Sciatic nerve (tissue), 2 donors: ENCODE results near the gene PMPCB. TPM values are rescaled to one million over a fixed set of nuclear protein-coding genes. Genes with fewer than 3 reads are reported as not detected.
A peak's percentile ranks its signal among the peaks of the same experiment; 100 is the strongest.
"Not testable (repeated sequence)": the region's sequence is repeated elsewhere in the genome, so short reads cannot be mapped to it uniquely, and the experiment has no call there.

Source experiments
- ATAC-seq: fragments of 200-7000 bp; cut with Tn5 transposase; one replicate; pipeline ENCODE4 v1.9.1; 2020; ENCODE audit warnings: mild to moderate bottlenecking, moderate library complexity
- DNase-seq: peaks from one replicate; pipeline ENCODE4 v3.0.0-alpha.2; 2020; ENCODE audit warnings: low spot score
- intact Hi-C: fragments of 100-400 bp; cut with DNase I; formaldehyde crosslinking; loops from one replicate; pipeline ENCODE4 v1.14.2; 2022
- total RNA-seq: library from RNA; stranded (reverse); fragmentation: NEBNext Ultra II Directional; extraction: Animal tissue kit (Norgen Biotek cat#: 25700); gene quantifications from one replicate; pipeline ENCODE4 v1.2.1, GENCODE V29; 2021
- donor health status: DM: no; HTN: no; CAD: no.
- donor health status: DM: no; HTN: no; CAD: no.

The PMPCB gene, protein sequence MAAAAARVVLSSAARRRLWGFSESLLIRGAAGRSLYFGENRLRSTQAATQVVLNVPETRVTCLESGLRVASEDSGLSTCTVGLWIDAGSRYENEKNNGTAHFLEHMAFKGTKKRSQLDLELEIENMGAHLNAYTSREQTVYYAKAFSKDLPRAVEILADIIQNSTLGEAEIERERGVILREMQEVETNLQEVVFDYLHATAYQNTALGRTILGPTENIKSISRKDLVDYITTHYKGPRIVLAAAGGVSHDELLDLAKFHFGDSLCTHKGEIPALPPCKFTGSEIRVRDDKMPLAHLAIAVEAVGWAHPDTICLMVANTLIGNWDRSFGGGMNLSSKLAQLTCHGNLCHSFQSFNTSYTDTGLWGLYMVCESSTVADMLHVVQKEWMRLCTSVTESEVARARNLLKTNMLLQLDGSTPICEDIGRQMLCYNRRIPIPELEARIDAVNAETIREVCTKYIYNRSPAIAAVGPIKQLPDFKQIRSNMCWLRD
- total RNA-seq = 45.7 TPM

DNA sequence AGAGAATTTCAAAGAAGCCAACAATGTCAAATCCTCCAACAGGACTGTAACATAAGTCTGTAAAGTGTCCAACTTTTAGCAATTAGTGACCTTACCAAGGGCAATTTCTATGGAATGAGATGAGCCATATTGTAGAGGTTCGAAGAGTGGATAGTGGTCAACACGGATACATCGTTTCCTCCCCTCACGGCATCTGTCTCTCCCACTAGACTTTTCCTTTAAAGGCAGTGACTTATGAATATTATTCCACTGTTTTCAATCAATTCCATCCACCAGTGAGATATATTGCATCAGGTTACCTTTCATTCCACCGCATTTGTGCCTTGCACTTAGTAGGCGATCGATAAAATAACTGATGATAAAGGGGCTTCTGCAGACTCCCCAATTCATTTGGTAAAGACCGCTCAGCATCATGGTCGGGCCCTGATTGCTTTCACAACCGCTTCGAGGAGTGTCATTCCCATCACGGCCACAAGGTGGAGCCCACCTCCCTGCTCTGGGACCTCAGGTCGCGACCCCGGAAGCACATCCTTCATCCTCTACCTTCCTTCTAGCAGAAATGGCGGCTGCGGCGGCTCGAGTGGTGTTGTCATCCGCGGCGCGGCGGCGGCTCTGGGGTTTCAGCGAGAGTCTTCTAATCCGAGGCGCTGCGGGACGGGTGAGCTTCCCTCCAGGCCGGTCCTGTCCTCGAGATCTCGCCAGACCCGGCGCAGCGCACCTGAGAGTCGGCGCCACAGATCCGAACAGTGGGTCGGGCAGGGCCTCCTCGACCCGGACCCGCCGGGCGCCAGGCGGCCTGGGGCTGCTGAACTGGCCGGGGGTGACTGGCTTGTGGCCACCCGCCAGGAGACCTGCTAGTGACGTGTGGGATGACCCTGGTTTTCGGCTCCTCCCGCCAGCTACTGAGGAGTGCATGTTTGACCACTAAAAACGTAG lies at the start of gene PMPCB:
TSS of gene PMPCB (plus strand) at position 535 of the 936 bp plus-strand sequence. CDS start at position 560, 25 bp downstream.
- DNase-seq = peak; percentile 98

DNA sequence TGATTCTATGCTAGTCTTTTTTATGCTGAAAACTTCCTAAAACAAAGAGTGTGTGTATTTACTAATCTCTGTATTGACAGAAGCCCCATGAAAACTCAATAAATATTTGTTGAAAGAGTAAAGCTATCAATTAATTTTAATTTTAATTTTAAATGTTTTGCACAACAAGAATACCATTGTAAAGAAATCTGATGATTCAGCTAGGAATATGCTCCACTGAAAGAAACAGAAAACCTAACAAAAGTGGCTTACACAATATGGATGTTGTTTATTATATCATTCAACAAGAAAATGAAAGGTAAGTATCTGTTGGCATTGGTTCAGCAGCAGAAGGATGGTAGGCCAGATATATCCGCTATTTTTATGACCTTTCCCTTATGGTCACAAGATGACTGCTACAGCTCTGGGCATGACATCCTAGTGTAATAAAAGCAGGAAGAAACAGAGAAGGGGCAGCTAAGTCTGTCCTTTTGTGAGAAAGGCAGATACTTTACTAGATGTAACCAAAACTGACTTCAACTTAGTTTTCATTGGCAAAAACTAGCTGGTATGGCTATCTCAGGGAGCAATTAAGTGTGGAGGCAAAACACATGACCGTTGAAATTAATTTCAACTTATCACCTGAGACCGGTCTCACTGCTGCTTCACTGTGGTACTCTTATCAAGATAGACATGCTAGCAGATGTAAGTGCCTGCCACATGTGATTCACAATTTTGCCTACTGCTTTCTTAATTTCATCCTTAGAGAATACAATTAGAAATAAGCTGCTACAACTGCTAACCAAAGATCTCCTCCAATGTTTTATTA lies 43.3 kb upstream of the PMPCB start:
- intact Hi-C loops, DNase-seq, ATAC-seq: not testable (repeated sequence)

More for the DNA sequence above, at the start of gene PMPCB:
- ATAC-seq = peak; percentile 99
- intact Hi-C loops = no loop called here

DNA sequence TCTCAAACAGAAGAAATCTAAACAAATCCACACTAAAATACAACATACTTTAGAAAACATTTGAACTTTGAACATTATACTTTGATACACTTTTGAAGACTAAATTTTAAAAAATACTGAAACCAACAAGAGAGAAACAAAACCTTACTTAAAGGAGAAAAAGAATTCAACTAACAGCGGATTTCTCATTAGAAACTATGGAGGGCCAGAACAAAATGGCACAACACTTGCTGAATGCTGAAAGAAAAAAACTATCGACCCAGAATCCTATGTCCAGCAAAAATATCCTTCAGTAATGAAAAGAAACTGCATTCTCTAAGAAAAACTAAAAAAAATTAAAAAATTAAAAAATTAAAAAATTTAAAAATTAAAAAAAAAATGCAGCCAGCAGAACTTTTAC lies 33.2 kb upstream of the PMPCB start:
- ATAC-seq, DNase-seq, intact Hi-C loops: not testable (repeated sequence)

DNA sequence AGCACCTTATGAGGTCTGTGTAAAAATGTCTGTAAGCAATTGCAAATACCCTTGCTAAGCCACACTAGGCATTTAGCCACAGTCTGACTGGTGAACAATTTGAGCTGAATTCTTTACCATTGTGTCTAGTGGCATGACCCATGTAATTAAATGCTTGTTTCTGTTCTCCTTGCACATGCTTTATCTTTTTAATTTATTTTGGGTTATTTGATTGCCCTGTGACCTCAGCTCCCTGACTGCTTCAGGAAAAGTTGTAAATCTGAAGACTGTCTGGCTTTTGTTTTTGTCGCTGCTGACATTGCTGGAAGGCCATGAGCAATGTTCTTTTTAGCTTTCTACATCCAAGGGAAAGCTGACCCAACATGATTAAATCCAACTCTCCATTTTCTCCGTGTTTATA lies 31.0 kb upstream of the PMPCB start:
- intact Hi-C loops, ATAC-seq, DNase-seq: not testable (repeated sequence)

DNA sequence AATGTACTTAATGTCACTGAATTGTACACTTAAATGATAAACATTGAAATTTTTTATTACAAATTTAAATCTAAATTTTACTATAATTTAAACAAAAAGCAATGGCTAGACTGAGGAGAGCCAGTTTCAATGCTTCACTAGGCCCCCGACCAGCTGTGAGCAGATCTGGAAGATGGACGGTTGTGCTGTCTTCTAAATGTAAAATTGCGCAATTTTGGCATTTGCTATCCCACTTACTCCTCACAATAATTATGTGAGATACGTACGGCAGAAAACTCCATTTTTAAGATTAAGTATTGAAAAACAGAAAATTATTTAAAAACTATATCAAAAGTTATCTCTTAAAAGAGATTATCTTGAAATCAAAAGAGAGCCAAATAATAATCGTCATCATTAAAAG lies 23.9 kb upstream of the PMPCB start:
- DNase-seq, ATAC-seq, intact Hi-C loops: not testable (repeated sequence)

DNA sequence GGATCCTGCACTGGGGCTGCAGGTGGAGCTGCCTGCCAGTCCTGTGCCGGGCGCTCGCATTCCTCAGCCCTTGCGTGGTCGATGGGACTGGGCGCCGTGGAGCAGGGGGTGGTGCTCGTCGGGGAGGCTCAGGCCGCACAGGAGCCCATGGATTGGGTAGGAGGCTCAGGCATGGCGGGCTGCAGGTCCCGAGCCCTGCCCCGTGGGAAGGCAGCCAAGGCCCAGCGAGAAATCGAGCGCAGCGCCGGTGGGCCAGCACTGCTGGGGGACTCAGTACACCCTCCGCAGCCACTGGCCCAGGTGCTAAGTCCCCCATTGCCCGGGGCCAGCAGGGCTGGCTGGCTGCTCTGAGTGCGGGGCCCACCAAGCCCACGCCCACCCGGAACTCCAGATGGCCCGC lies 22.4 kb upstream of the PMPCB start:
- DNase-seq, intact Hi-C loops, ATAC-seq: not testable (repeated sequence)

DNA sequence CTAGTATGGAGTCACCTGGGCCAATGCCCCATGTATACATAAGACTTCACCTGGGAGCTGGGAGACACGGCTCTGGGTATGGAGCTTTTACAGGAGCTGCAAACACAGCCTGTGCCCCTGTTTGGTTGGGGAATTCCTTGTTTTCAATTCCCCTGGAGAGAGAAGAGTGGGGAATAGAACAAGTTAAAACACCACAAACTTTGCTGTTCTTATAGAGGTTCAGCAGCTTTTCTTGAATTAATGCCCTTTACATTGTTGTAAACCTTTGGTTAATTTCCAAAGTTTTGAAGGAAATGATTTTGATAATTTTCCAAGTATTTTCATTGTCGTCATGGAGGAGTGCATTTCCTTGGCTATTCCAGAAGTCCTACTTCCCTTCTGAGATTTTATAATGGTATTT lies 19.0 kb upstream of the PMPCB start:
- DNase-seq, ATAC-seq, intact Hi-C loops: not testable (repeated sequence)

DNA sequence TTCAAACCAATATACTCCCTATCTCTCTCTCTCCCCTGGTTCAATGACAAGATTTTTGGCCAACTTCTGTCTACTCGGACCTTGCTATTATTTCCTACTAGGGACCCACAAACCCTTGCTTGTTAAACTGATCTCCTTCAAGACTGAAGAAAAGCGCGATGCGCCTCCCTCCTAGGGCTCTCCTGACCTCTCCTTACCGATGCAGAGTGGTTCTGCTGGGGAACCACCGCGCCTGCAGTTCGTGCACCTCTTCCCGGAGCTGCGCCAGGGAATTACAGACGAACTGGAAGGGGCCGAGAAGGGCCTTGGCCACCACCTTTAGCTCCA lies 17.6 kb upstream of the PMPCB start:
- intact Hi-C loops, DNase-seq: not testable (repeated sequence)
- ATAC-seq = peak; percentile 70

DNA sequence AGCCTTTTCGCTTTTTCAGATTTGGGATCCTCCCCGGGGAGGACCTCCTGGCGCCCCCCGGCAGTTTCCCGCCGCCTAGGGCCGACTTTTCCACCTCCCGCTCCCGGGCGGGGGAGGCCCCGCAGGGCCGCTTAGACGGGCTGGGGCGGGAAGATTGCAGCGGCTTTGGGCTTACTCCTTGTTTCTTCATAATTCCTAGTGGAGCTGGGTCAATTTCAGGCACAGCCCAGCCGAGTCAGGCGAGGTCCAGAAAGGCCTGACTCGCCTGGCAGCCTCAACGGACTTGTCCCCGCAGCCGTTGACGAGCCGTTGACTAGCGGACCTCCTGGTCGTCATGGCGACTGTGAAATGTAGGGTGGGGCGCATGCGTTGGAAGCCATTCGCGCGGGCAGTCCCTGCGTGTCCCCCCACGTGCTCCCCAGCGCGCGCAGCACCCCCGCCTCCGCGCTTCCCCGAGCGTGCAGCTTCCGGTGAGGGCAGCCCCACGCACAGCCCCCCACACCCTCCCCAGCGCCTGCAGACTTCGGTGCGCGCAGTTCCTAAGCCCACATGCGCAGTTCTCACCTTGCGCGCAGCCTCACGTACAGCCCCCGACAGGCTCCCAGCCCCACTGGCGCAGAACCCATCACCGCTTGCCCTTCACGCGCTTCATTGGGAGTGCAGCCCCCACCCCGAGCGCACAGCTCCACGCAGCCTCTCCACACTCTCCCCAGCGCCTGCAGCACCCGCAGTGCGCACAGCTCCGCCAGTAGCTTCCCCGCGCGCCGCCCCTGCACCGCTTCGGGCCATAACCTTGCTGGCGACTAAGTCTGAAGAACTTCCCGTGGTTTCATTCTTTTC lies 17.1 kb upstream of the PMPCB start:
- peak; percentile 81 for DNase-seq
- peak; percentile 98 for ATAC-seq
- intact Hi-C loops = not testable (repeated sequence)

DNA sequence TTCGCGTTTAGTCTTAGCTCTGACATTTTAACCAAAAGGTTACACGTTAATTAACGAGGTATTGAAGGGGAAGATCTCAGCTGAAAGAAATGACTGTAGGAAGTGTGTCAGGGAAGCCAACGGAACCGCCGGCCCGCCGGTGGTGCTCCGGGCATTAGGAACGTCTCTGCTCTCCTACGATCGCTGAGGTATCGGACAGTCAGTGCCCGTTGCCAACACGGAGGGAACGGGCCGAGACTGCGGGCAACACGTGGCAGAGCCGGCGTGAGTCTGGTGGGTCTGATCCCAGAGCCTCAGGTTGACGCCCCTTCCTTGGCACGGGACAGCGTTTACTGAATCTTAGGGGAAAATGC lies 16.5 kb upstream of the PMPCB start:
- ATAC-seq, intact Hi-C loops, DNase-seq: not testable (repeated sequence)

DNA sequence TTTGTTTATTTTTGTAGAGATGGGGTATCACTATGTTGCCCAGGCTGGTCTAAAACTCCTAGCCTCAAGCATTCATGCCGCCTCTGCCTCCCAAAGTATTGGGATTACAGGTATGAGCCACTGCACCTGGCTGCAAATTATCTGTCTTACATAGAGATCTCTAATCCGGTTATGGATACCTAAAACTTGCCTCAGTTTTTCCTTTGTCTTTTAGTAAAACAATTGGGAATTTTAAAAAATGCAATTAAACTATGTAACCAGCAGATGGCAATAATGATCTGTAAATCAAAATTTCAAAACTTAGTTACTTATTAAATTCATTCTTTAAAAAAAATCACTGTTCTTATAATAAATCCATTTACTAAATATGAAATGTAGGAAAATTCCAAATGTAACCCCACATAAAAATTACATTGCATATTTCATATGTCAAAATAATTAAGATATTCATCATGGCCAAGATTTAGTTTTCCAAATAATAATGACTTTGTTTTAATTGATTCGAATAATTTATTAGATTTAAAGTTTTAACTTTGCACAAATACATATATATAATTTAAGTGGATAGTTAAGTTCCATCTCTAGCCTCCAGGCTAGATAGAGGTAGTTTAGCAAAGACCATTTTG lies 14.3 kb upstream of the PMPCB start:
- ATAC-seq, DNase-seq, intact Hi-C loops: not testable (repeated sequence)

DNA sequence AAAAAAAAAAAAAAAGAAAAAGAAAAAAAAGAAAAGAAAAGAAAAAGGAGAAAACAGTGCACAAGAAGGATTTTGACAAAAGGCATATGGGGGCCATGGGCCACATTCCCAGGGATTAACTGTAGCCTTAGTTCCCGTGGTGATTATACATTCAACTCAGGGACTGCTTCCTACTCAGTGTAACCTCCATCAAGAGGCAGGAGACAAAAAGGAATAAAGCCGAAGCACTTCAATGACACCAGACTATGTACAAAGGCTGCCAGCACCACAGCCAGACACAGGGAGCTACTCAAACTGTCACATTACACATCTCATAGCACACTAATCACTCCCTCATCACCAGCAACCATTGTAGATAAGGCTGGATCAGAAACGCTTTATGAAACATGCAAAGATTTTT lies 5.1 kb upstream of the PMPCB start:
- intact Hi-C loops = no loop called here
- ATAC-seq (no peak), DNase-seq (no peak)

DNA sequence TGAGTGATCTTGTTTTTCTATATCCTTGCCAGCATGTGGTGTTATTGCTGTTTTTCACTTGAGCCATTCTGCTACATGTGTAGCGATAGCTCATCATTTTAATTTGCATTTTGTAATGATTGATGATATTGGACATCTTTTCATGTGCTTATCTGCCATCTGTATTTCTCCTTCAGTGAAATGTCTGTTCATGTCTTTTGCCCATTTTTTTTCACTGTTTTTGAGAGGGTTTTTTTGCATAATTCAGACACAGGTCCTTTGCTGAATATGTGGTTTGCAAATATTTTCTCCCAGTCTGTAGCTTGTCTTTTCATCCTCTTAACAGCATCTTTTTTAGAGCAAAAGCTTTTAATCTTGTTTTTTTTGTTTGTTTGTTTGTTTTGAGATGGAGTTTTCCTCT lies 3.7 kb upstream of the PMPCB start:
- intact Hi-C loops = no loop called here
- no peak for DNase-seq
- ATAC-seq = no peak

DNA sequence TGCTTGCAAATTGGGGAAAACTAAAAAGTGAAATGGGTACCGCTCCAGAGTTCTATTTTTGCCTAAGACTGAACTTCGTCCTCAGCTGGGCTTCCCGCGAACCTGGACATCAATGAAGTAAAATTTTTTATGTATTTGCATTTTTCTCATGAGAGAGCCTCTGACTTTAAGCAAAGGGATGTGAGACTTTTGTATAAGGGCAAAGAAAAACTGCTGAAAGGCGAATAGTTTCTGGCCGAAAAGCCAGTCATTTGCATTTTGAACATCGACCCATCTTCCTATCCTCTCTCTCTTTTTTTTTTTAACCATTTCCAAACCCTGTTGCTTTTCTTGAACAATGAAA lies 573 bp downstream of the PMPCB start:
- no peak for ATAC-seq
- intact Hi-C loops = no loop called here
- DNase-seq = no peak

DNA sequence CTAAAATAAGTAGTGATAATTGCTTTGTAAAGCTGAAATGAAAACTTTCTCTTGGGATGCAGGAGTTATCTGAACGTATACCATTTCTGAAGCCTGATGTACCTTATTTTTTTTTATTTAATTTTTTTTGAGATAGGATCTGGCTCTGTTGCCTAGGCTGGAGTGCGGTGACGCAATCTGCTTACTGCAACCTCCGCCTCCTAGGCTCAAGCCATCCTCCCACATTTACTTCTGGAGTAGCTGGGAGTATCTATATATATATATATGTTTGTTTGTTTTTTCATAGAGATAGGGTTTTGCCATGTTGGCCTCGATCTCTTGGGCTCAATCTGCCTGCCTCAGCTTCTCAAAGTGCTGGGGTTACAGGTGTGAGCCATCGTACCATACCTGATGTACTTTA lies 2.4 kb downstream of the PMPCB start:
- no peak for ATAC-seq
- intact Hi-C loops = no loop called here
- no peak for DNase-seq

DNA sequence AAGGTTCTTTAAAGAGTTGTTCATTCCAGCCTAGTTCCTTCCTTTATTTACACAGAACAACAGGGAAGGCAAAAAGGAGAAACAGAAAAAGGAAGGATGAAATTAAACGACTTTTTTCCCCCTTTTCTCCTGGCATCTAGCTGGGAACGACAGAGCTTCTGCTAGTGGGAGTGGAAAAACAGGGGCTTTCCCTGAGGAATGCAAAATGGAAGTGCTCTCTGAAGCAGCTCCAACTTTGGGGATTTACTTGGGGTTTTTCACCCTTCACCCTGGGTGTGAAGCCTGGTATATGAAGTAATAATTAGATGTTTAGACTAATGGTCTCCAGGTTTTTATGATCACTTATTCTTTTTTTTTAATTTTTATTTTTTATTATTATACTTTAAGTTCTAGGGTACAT lies 4.2 kb downstream of the PMPCB start:
- intact Hi-C loops = no loop called here
- DNase-seq (no peak), ATAC-seq (no peak)

DNA sequence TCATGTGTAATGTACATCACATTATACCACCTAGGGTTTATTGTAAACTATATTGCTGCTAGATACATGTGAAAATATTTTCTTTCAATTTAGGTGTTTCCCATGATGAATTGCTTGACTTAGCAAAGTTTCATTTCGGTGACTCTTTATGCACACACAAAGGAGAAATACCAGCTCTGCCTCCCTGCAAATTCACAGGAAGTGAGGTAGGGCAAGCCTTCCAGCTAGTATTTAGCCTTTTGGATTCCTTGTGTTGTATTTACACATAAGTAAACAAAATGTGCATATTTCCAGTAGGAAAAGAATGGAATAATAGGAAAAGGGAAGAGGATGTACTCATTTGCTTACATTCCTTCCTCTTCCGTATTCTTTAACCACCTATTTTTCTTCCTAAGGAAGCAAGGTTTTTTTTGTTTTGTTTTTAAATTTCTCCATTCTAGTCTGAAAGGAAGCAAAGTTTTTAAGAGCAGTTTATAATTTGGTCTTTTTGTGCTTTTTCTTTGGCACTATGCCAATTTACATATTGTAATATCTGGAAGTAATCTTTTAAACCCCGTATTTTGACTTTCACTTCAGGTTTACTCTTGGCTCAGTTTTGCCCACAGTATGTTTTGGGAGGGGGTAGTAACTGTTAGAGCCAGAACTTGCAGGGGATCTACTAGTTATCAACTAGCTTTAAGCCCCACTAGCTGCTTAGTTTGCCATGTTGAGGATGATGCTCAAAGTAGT lies 10.4 kb downstream of the PMPCB start:
- no peak for ATAC-seq

More for the DNA sequence above, 10.4 kb downstream of the PMPCB start:
- DNase-seq = no peak
- intact Hi-C loops = no loop called here
